Thyroid gland (tissue), 4 donors: ENCODE measurements around the gene BANK1.

Experiments used
- POLR2A ChIP-seq, 2 donors: fragments of 450-650 bp; IDR thresholded peaks; one replicate each; pipeline ENCODE4 v1.6.1; 2017; ENCODE audit warnings: antibody characterized with exemption in 2 of 2, mild to moderate bottlenecking in 2 of 2, moderate library complexity in 1 of 2
- TF ChIP-seq, protein P1 (sequence below), 6 experiments: fragments of 200-600 bp in 3 of 6; fragments of 450-650 bp in 3 of 6; sonication (generic) in 3 of 6; IDR thresholded peaks; one replicate each; pipeline ENCODE4 v1.5.1; 2016 to 2019; ENCODE audit warnings: antibody characterized with exemption in 6 of 6, mild to moderate bottlenecking in 2 of 6, inconsistent platforms in 1 of 6, moderate library complexity in 1 of 6

DNA sequence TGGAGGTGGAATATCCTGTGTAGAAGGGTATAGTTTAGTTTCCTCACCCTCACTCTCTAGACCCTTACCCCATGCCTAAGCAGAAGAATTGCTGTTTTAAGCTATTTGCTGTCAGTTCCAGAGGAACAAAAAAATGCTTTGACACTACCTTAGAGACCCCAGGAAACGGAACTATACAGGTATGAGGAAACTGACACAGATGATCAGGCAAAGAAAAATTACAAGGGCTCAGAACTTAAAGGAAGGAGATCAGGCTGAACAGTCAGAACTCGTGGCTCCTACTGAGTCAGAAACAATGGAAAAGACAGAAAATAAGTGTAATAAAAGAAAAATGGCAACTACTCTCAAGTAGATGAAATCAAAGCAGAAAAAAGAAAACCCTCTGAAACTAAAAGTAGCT is 65.6 kb downstream of the BANK1 start:
- TF ChIP-seq, protein P1, sequence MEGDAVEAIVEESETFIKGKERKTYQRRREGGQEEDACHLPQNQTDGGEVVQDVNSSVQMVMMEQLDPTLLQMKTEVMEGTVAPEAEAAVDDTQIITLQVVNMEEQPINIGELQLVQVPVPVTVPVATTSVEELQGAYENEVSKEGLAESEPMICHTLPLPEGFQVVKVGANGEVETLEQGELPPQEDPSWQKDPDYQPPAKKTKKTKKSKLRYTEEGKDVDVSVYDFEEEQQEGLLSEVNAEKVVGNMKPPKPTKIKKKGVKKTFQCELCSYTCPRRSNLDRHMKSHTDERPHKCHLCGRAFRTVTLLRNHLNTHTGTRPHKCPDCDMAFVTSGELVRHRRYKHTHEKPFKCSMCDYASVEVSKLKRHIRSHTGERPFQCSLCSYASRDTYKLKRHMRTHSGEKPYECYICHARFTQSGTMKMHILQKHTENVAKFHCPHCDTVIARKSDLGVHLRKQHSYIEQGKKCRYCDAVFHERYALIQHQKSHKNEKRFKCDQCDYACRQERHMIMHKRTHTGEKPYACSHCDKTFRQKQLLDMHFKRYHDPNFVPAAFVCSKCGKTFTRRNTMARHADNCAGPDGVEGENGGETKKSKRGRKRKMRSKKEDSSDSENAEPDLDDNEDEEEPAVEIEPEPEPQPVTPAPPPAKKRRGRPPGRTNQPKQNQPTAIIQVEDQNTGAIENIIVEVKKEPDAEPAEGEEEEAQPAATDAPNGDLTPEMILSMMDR (IDR thresholded peaks at IDR 0.05) = no peak
- TF ChIP-seq POLR2A (IDR thresholded peaks at IDR 0.05) = no peak
